Fibroblast of the conjunctiva (primary cell): ENCODE data around the gene DOK6.

Experiments used
- DNase-seq: peaks from one replicate; pipeline ENCODE4 v3.0.0-alpha.2; 2010; ENCODE audit warnings: low read depth

The DOK6 gene

GRCh38 chr18:69689121-69689759 lies 288.6 kb downstream of the DOK6 start:
- no peak for DNase-seq

GRCh38 chr18:69691008-69691760 lies 290.5 kb downstream of the DOK6 start:
- no peak for DNase-seq

GRCh38 chr18:69697069-69697468 lies 296.4 kb downstream of the DOK6 start:
- no peak for DNase-seq

- DNase-seq: no peak
Measured at GRCh38 chr18:69697689-69698088, 297.0 kb downstream of the DOK6 start.

- no peak for DNase-seq
Measured at GRCh38 chr18:69701305-69701704, 300.6 kb downstream of the DOK6 start.

GRCh38 chr18:69703461-69703860 lies 302.8 kb downstream of the DOK6 start:
- DNase-seq: no peak

GRCh38 chr18:69705987-69706386 lies 305.3 kb downstream of the DOK6 start:
- DNase-seq: no peak

GRCh38 chr18:69708844-69709243 lies 308.2 kb downstream of the DOK6 start:
- DNase-seq: no peak

GRCh38 chr18:69715191-69715795 lies 314.6 kb downstream of the DOK6 start:
- no peak for DNase-seq

- no peak for DNase-seq
Measured at GRCh38 chr18:69717586-69717985, 316.9 kb downstream of the DOK6 start.

GRCh38 chr18:69718912-69719547 lies 318.3 kb downstream of the DOK6 start:
- no peak for DNase-seq

GRCh38 chr18:69720422-69720821 lies 319.7 kb downstream of the DOK6 start:
- DNase-seq: no peak

GRCh38 chr18:69723434-69723833 lies 322.7 kb downstream of the DOK6 start:
- DNase-seq: no peak

- DNase-seq: no peak
Measured at GRCh38 chr18:69725009-69725408, 324.3 kb downstream of the DOK6 start.

GRCh38 chr18:69725855-69726508 lies 325.3 kb downstream of the DOK6 start:
- no peak for DNase-seq

- DNase-seq: no peak
Measured at GRCh38 chr18:69727912-69728572, 327.4 kb downstream of the DOK6 start.

- DNase-seq: no peak
Measured at GRCh38 chr18:69730664-69731063, 330.0 kb downstream of the DOK6 start.

- DNase-seq: no peak
Measured at GRCh38 chr18:69734536-69734935, 333.8 kb downstream of the DOK6 start.

GRCh38 chr18:69736730-69737129 lies 336.0 kb downstream of the DOK6 start:
- no peak for DNase-seq

- DNase-seq: no peak
Measured at GRCh38 chr18:69737851-69738250, 337.2 kb downstream of the DOK6 start.

- no peak for DNase-seq
Measured at GRCh38 chr18:69747388-69747787, 346.7 kb downstream of the DOK6 start.
